HG03575 (cell line): ENCODE measurements around the gene TMEM97.
"Not testable (repeated sequence)": the region's sequence is repeated elsewhere in the genome, so short reads cannot be mapped to it uniquely, and the experiment has no call there.

Source experiments
- ATAC-seq: cut with Tn5 transposase; IDR thresholded peaks from one replicate; pipeline ENCODE4 v1.9.1; 2021; ENCODE audit not compliant: unreplicated experiment, insufficient number of reproducible peaks, low FRiP score; ENCODE audit errors: extremely low read depth

The TMEM97 gene

GRCh38 chr17:28318759-28319597, at the start of gene TMEM97:
TSS of gene TMEM97 (plus strand) at chr17:28319200. CDS start at chr17:28319240, 40 bp downstream.
- ATAC-seq, result peak; percentile 57

- ATAC-seq, result no peak
Measured at GRCh38 chr17:28270055-28270454, 48.9 kb upstream of the TMEM97 start.

GRCh38 chr17:28270926-28271325, 48.1 kb upstream of the TMEM97 start:
- ATAC-seq, result no peak

- no peak for ATAC-seq
Measured at GRCh38 chr17:28271431-28271830, 47.6 kb upstream of the TMEM97 start.

GRCh38 chr17:28272166-28272565, 46.8 kb upstream of the TMEM97 start:
- ATAC-seq, result no peak

GRCh38 chr17:28273341-28273740, 45.7 kb upstream of the TMEM97 start:
- ATAC-seq, result not testable (repeated sequence)

- no peak for ATAC-seq
Measured at GRCh38 chr17:28274591-28275265, 44.3 kb upstream of the TMEM97 start.

- ATAC-seq, result no peak
Measured at GRCh38 chr17:28276011-28276410, 43.0 kb upstream of the TMEM97 start.

- ATAC-seq, result no peak
Measured at GRCh38 chr17:28279411-28279810, 39.6 kb upstream of the TMEM97 start.

GRCh38 chr17:28280826-28281225, 38.2 kb upstream of the TMEM97 start:
- no peak for ATAC-seq

GRCh38 chr17:28282596-28282995, 36.4 kb upstream of the TMEM97 start:
- no peak for ATAC-seq

GRCh38 chr17:28285965-28286364, 33.0 kb upstream of the TMEM97 start:
- no peak for ATAC-seq

- ATAC-seq, result no peak
Measured at GRCh38 chr17:28290703-28291102, 28.3 kb upstream of the TMEM97 start.

GRCh38 chr17:28291780-28292330, 27.1 kb upstream of the TMEM97 start:
- ATAC-seq, result no peak

GRCh38 chr17:28292878-28293277, 26.1 kb upstream of the TMEM97 start:
- ATAC-seq, result not testable (repeated sequence)

GRCh38 chr17:28293994-28294393, 25.0 kb upstream of the TMEM97 start:
- ATAC-seq, result no peak

- ATAC-seq, result no peak
Measured at GRCh38 chr17:28295677-28296578, 23.1 kb upstream of the TMEM97 start.

GRCh38 chr17:28298449-28298848, 20.6 kb upstream of the TMEM97 start:
- no peak for ATAC-seq

- no peak for ATAC-seq
Measured at GRCh38 chr17:28306954-28307401, 12.0 kb upstream of the TMEM97 start.
